Subcutaneous adipose tissue (tissue), 4 donors: ENCODE data around the gene CA12. TPM values are rescaled to one million over a fixed set of nuclear protein-coding genes. Genes with fewer than 3 reads are reported as not detected.

Source experiments
- CTCF ChIP-seq: fragments of 450-650 bp; IDR thresholded peaks from one replicate; pipeline ENCODE4 v1.5.1; 2016; ENCODE audit warnings: low read depth, mild to moderate bottlenecking, control low read depth, antibody characterized with exemption, moderate library complexity
- total RNA-seq, 4 donors: library from RNA; depleted of rRNA; stranded (reverse); fragments of >200 nt; gene quantifications; one replicate each; pipeline ENCODE4 v1.1.0, GENCODE V29; 2016

The CA12 gene
- total RNA-seq, 4 donors from 2014 or later: 1.5 to 16.3 (median 3.7) TPM

- TF ChIP-seq CTCF: no peak
Observed at GRCh38 chr15:63357731-63358130, 23.9 kb downstream of the CA12 start.

- no peak for TF ChIP-seq CTCF
Observed at GRCh38 chr15:63357061-63357460, 24.6 kb downstream of the CA12 start.

- no peak for TF ChIP-seq CTCF
Observed at GRCh38 chr15:63354821-63355650, 26.6 kb downstream of the CA12 start.

DNA sequence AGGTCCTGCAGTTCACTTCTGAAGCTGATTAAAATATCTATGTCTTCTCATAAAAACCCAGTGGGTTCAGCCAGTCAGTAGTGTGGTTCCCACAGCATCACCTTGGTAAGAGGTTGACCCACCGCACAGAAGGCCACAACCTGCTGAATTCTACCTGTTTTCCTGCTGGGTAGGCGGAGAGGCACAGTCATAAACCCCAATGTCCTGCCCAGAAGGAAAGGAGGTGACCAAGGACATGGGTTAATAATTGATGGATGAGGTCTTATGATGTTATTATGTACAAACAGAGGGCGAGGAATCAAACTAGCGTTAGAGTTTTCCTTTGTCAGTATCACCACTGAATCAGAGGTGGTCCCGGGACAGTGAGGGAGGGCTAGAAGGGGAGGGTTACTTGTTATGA is 27.8 kb downstream of the CA12 start:
- no peak for TF ChIP-seq CTCF

- TF ChIP-seq CTCF: no peak
Observed at GRCh38 chr15:63353261-63353660, 28.4 kb downstream of the CA12 start.

DNA sequence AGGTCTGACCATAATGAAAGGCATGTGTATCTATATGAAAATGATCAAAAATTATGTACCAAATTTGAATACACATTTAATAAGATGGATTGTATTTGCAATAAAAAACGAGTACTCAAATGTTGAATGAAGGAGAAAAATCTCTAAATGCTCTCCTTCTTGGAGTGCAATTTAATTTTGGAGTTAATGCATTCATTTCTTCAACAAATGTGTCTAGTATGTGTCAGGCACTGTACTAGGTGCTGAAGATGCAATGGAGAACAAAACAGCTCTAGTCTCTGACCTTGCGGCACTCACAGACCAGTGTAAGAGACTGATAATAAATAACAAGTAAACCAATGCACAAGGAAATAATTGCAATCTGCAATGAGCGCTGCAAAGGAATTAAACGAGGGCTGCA is 28.8 kb downstream of the CA12 start:
- no peak for TF ChIP-seq CTCF

DNA sequence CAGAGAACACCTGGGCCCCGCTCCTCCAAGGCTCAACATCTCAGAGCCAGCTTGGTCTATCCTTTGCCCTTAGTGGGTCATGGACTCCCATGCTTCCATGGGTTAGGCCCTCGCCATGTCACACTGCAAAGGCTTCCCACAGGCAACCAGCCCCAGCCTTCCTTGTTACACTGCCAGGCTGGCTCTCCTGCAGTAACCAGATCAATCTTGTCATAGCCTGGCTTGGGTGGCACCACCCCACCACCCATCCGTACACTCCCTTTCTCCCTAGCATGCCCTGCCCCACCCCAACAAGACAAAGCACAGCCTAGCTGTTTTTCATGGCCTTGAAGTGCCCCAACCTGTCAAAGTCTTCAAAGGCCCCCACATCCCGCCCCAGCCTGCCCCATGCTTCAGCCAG is 30.5 kb downstream of the CA12 start:
- TF ChIP-seq CTCF: no peak
